Type B pancreatic cell (in vitro differentiated cells): ENCODE measurements around the gene CHTF18. TPM values are rescaled to one million over a fixed set of nuclear protein-coding genes. Genes with fewer than 3 reads are reported as not detected.

ENCODE experiments used
- DNase-seq: peaks from one replicate; pipeline ENCODE4 v3.0.0; 2021; ENCODE audit warnings: mixed read lengths; ENCODE audit not compliant: unreplicated experiment; ENCODE audit errors: extremely low spot score
- H3K27ac Mint-ChIP-seq: 2 replicates; pipeline ENCODE4 v1.8.0; 2021; ENCODE audit warnings: mild to moderate bottlenecking, mixed read lengths
- H3K27me3 Mint-ChIP-seq: 2 replicates; pipeline ENCODE4 v1.8.0; 2021; ENCODE audit warnings: mixed read lengths
- H3K36me3 Mint-ChIP-seq: 2 replicates; pipeline ENCODE4 v1.8.0; 2021; ENCODE audit warnings: mixed read lengths
- H3K4me1 Mint-ChIP-seq: one replicate; pipeline ENCODE4 v1.8.0; 2021; ENCODE audit warnings: mixed read lengths; ENCODE audit not compliant: unreplicated experiment
- H3K4me3 Mint-ChIP-seq: 2 replicates; pipeline ENCODE4 v1.8.0; 2021; ENCODE audit warnings: mild to moderate bottlenecking, mixed read lengths
- H3K9me3 Mint-ChIP-seq: 2 replicates; pipeline ENCODE4 v1.8.0; 2021; ENCODE audit warnings: mixed read lengths
- total RNA-seq: library from RNA; stranded (reverse); gene quantifications from 2 replicates; pipeline ENCODE4 v1.2.1, GENCODE V29; 2021; ENCODE audit warnings: low replicate concordance
- TF ChIP-seq, protein P1 (sequence below): fragments of 200-600 bp; sonication (generic); conservative IDR thresholded peaks from 2 replicates; pipeline ENCODE4 v1.5.0; 2021; ENCODE audit warnings: antibody characterized with exemption, mild to moderate bottlenecking

CHTF18 gene
- total RNA-seq, 1 donor from 2014 or later = 105 TPM

GRCh38 chr16:763369-764183 is 24.8 kb upstream of the CHTF18 start:
- H3K9me3 Mint-ChIP-seq = no peaks in the 10 kb centered on the region
- peaks cover 6% of the 10 kb centered on the region for H3K4me1 Mint-ChIP-seq
- H3K4me3 Mint-ChIP-seq = no peak overlapping the region
- no peak for DNase-seq
- no peak overlapping the region for H3K27ac Mint-ChIP-seq
- H3K36me3 Mint-ChIP-seq = no peaks in the 10 kb centered on the region
- TF ChIP-seq, protein P1, sequence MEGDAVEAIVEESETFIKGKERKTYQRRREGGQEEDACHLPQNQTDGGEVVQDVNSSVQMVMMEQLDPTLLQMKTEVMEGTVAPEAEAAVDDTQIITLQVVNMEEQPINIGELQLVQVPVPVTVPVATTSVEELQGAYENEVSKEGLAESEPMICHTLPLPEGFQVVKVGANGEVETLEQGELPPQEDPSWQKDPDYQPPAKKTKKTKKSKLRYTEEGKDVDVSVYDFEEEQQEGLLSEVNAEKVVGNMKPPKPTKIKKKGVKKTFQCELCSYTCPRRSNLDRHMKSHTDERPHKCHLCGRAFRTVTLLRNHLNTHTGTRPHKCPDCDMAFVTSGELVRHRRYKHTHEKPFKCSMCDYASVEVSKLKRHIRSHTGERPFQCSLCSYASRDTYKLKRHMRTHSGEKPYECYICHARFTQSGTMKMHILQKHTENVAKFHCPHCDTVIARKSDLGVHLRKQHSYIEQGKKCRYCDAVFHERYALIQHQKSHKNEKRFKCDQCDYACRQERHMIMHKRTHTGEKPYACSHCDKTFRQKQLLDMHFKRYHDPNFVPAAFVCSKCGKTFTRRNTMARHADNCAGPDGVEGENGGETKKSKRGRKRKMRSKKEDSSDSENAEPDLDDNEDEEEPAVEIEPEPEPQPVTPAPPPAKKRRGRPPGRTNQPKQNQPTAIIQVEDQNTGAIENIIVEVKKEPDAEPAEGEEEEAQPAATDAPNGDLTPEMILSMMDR = no peak
- H3K27me3 Mint-ChIP-seq = peaks cover 3% of the 10 kb centered on the region

GRCh38 chr16:764184-764750 is 24.2 kb upstream of the CHTF18 start:
- Mint-ChIP-seq H3K27me3 (peaks cover 3% of the 10 kb centered on the region), H3K27ac (no peak overlapping the region), H3K4me3 (no peak overlapping the region), H3K36me3 (no peaks in the 10 kb centered on the region), H3K4me1 (peaks cover 6% of the 10 kb centered on the region), H3K9me3 (no peaks in the 10 kb centered on the region)
- TF ChIP-seq, protein P1 = no peak
- no peak for DNase-seq

GRCh38 chr16:764848-765487 is 23.5 kb upstream of the CHTF18 start:
- Mint-ChIP-seq H3K36me3 (no peaks in the 10 kb centered on the region), H3K27ac (no peak overlapping the region), H3K9me3 (no peaks in the 10 kb centered on the region), H3K4me1 (no peaks in the 10 kb centered on the region), H3K4me3 (no peak overlapping the region), H3K27me3 (no peaks in the 10 kb centered on the region)
- DNase-seq = no peak
- TF ChIP-seq, protein P1 = no peak

- no peaks in the 10 kb centered on the region for H3K36me3 Mint-ChIP-seq
- no peaks in the 10 kb centered on the region for H3K4me1 Mint-ChIP-seq
- DNase-seq = no peak
- H3K4me3 Mint-ChIP-seq = no peak overlapping the region
- no peaks in the 10 kb centered on the region for H3K9me3 Mint-ChIP-seq
- TF ChIP-seq, protein P1 = no peak
- no peak overlapping the region for H3K27ac Mint-ChIP-seq
- H3K27me3 Mint-ChIP-seq = no peaks in the 10 kb centered on the region
Measured at GRCh38 chr16:765488-765865, 22.9 kb upstream of the CHTF18 start.

DNA sequence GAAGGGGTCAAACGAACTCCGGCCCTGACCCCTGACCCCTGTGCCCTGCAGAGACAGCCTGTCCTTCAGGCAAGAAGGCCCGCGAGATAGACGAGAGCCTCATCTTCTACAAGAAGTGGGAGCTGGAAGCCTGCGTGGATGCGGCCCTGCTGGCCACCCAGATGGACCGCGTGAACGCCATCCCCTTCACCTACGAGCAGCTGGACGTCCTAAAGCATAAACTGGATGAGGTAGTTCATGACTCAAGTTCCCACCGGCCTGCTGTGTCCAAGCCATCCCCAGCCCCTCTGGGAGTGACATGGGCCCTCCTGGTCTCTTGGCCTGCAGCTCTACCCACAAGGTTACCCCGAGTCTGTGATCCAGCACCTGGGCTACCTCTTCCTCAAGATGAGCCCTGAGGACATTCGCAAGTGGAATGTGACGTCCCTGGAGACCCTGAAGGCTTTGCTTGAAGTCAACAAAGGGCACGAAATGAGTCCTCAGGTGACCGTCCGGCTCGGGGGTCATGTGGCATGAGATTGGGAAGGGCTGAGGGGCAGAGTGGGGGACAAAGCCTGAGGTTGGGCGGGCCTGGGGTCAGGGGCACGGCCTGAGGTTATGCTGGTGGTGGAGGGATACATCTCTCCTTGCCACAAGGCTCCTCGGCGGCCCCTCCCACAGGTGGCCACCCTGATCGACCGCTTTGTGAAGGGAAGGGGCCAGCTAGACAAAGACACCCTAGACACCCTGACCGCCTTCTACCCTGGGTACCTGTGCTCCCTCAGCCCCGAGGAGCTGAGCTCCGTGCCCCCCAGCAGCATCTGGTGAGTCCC is 22.2 kb upstream of the CHTF18 start:
- Mint-ChIP-seq H3K9me3 (no peaks in the 10 kb centered on the region), H3K27me3 (no peaks in the 10 kb centered on the region), H3K4me1 (no peaks in the 10 kb centered on the region), H3K36me3 (no peaks in the 10 kb centered on the region), H3K27ac (no peak overlapping the region), H3K4me3 (no peak overlapping the region)
- TF ChIP-seq, protein P1 = no peak
- no peak for DNase-seq
